ENCODE measurements around the gene ABLIM2.

The ABLIM2 gene

DNA sequence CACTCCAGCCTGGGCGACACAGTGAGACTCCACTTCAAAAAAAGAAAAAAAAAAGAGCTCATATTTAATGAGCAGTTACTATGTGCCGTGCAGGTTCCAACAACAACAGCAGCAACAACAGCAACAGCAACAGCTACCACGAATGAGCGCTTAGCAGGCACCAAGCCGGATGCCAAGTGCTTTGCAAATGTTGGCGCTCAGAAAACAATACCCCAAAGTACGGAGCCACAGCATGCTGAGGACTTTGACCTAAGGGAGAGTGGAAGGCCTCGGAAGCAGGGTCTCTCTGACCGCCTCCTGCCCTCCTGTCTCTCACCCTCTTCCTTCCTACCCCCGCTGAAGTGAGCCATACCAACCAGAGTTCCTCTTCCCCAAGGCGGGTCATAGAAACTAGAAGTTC is 116.7 kb downstream of the ABLIM2 start:
- no peak for DNase-seq (ENCODE audit: low spot score in 2 of 2)
- Histone ChIP-seq H3K9me3 (no peaks in the 10 kb centered on the region), H3K4me1 (no peaks in the 10 kb centered on the region), H3K27me3 (ENCODE audit: low read depth) (0 out of 2 replicates have a peak, but pooled peaks cover 2% of the 10 kb centered on the region), H3K36me3 (replicated peaks) (no peaks in the 10 kb centered on the region), H3K4me3 (no peak overlapping the region)
- in situ Hi-C loops (cut with MboI; ENCODE audit: low sequenced_read_pairs), result no loop called here

DNA sequence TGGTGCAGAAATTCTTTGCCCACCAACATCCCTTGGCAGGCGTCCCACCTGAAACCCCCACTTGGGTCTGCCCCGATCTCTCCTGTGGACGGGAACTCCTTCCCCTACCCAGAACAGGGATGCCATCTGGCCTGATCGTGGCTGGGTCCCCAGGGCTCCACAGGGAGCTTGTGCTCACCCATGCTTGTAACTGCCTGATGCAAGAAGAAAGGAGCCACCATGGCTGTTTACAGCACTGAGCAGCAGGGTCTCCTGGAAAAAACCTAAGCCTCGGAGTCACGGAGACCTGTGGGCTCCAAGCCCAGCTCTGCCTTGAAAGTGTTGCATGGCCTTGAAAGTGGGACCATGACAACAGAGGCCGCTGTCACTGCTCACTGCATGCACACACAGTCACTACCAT is 117.4 kb downstream of the ABLIM2 start:
- in situ Hi-C loops (cut with MboI; ENCODE audit: low sequenced_read_pairs), result no loop called here
- H3K4me1 ChIP-seq, result no peaks in the 10 kb centered on the region

DNA sequence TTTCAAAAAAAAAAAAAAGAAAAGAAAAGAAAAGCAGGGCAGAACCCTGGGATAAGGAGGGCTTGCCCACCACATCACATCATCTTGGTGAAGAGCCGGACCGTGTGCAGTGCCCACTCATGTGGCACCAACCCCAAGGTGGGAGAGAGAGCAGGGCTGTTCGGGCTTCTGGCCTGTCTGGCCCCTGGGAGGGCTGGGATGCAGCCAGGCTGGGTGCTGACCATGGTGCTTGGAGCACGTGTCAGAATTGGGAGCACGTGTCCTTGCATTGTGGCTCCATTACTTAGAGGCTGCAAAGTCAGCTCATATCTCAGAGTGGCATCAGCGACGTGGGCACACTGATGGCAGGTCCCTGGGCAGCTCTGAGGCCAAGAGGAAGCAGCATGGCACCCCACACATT is 118.0 kb downstream of the ABLIM2 start:
- Histone ChIP-seq H3K4me1 (no peaks in the 10 kb centered on the region), H3K27me3 (ENCODE audit: low read depth) (0 out of 2 replicates have a peak, but pooled peaks cover 2% of the 10 kb centered on the region), H3K36me3 (replicated peaks) (no peaks in the 10 kb centered on the region), H3K4me3 (no peak overlapping the region), H3K9me3 (no peaks in the 10 kb centered on the region)
- in situ Hi-C loops (cut with MboI; ENCODE audit: low sequenced_read_pairs), result no loop called here
- DNase-seq (ENCODE audit: low spot score in 2 of 2), result no peak

More for the DNA sequence above, 117.4 kb downstream of the ABLIM2 start:
- Histone ChIP-seq H3K36me3 (replicated peaks) (no peaks in the 10 kb centered on the region), H3K4me3 (no peak overlapping the region), H3K9me3 (no peaks in the 10 kb centered on the region), H3K27me3 (ENCODE audit: low read depth) (0 out of 2 replicates have a peak, but pooled peaks cover 2% of the 10 kb centered on the region)
- DNase-seq (ENCODE audit: low spot score in 2 of 2), result no peak

DNA sequence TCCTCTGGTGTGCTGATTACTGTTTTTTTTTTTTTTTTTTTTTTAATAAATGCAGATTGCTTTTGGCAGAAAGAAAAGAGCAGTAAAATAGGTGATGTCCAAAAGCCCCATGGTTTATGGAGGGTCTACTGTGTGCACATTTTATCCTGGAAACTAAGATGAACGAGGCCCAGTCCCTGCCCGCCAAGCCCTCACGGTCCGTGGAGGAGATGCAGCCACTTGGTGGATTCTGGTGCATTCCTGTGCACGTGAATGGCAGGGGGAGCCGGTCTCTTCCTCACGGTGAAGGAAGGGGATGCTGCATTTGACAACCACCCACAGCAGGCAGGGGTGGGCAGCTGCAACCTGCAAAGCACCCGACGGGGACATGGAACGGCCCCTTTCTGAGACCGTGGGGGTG is 118.8 kb downstream of the ABLIM2 start:
- no peak for DNase-seq (ENCODE audit: low spot score in 2 of 2)
- in situ Hi-C loops (cut with MboI; ENCODE audit: low sequenced_read_pairs), result no loop called here
- Histone ChIP-seq H3K4me3 (no peak overlapping the region), H3K27me3 (ENCODE audit: low read depth) (0 out of 2 replicates have a peak, but pooled peaks cover 2% of the 10 kb centered on the region), H3K36me3 (replicated peaks) (no peaks in the 10 kb centered on the region), H3K4me1 (no peaks in the 10 kb centered on the region), H3K9me3 (no peaks in the 10 kb centered on the region)

DNA sequence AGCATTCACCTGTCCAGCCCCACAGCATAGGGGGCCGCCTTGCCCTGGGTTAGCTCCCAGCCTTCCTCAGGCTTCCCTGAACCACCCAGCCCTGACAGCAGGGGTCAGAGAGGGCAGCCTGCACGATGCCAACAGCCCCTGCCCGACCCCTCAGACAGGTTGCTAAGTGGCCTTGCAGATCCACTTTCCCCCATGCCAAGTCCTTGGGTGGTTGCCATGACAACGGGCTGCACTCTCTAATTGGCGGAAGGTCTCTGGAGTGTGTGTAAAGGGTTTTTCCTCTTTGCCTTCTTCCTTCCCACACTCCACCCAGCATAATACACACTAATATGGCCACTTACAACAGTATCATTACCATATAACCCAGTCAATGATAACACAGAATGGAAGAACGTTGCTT is 119.3 kb downstream of the ABLIM2 start:
- Histone ChIP-seq H3K4me1 (no peaks in the 10 kb centered on the region), H3K27me3 (ENCODE audit: low read depth) (0 out of 2 replicates have a peak, but pooled peaks cover 2% of the 10 kb centered on the region), H3K36me3 (replicated peaks) (no peaks in the 10 kb centered on the region), H3K9me3 (no peaks in the 10 kb centered on the region), H3K4me3 (no peak overlapping the region)
- in situ Hi-C loops (cut with MboI; ENCODE audit: low sequenced_read_pairs), result no loop called here
- peak in 1 of 2 experiments; percentile 68 for DNase-seq (ENCODE audit: low spot score in 2 of 2)

DNA sequence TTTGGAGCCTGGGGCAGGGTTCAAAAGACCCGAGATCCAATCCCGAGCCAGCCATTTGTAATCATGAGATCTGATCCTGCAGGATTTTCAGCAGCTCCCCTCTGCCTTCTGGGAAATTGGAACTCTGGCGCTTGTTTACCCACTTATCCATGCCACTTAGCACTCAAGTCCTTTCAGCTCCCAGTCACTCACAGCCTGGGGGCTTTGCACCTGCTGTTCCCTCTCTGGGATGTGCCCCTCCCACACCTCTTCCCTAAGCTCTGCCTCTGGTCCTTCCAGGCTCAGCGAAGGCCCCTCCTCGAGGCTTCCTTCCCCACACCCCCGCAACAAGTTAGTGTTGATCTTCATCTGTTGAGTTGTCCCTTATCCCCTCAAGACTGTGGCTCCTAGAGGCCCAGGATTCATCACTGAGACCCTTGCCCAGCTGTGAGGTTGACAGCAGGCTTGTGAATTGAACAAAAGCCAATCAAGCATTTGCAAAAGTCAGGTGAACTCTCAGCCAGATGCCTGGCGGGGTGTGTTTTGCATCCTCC is 119.8 kb downstream of the ABLIM2 start:
- Histone ChIP-seq H3K4me1 (no peaks in the 10 kb centered on the region), H3K4me3 (no peak overlapping the region), H3K9me3 (no peaks in the 10 kb centered on the region), H3K36me3 (replicated peaks) (no peaks in the 10 kb centered on the region), H3K27me3 (ENCODE audit: low read depth) (no peaks in the 10 kb centered on the region)
- in situ Hi-C loops (cut with MboI; ENCODE audit: low sequenced_read_pairs), result no loop called here
- no peak for DNase-seq (ENCODE audit: low spot score in 2 of 2)

DNA sequence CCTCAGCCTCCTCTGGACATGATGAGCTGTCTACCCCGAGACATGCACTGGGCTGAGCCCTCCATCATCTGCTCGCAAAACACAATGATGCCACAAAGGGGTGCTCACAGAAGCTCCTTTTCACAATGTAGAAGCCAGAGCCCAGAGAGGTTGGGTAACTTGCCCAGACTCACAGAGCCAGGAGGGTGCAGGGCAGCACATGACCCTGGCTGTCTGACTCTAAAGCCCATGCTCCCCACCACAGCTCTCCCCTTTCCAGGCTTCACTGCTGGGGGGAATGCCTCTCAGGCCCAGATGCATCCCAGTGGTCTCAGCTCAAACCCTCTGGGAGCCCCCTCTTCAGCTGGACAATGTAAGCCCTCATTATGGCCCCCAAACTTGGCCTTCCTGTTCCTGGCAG is 120.5 kb downstream of the ABLIM2 start:
- Histone ChIP-seq H3K27me3 (ENCODE audit: low read depth) (no peaks in the 10 kb centered on the region), H3K4me3 (no peak overlapping the region), H3K9me3 (no peaks in the 10 kb centered on the region), H3K36me3 (replicated peaks) (no peaks in the 10 kb centered on the region), H3K4me1 (no peaks in the 10 kb centered on the region)
- in situ Hi-C loops (cut with MboI; ENCODE audit: low sequenced_read_pairs), result no loop called here
- DNase-seq (ENCODE audit: low spot score in 2 of 2), result no peak

DNA sequence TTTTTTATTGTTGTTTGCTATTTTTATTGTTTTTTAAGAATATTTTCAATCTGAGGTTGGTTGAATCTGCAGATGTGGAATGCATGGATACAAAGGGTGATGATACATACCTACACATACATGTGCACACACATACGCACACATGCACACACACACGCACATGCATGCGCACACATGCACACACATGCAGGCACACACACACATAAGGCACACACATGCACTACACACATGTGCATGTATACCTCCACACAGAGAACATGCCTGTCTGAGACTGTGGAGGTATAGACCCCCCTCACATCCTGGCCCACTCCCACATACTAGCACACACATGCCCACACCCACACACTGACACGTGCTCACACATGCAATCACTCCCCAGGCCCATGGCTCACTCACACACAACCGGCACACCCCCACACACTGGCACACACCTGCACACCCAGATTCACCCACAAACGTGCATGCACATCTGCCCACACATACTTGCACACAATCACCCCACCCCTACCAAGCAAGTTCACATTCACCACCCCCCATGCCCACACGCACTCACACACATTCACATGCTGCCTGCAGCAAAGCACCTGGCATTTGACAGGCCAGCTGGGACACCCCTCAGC is 121.4 kb downstream of the ABLIM2 start:
- Histone ChIP-seq H3K4me3 (no peak overlapping the region), H3K4me1 (no peaks in the 10 kb centered on the region), H3K27me3 (ENCODE audit: low read depth) (no peaks in the 10 kb centered on the region), H3K9me3 (no peaks in the 10 kb centered on the region), H3K36me3 (replicated peaks) (no peaks in the 10 kb centered on the region)
- no peak for DNase-seq (ENCODE audit: low spot score in 2 of 2)
- in situ Hi-C loops (cut with MboI; ENCODE audit: low sequenced_read_pairs), result no loop called here

DNA sequence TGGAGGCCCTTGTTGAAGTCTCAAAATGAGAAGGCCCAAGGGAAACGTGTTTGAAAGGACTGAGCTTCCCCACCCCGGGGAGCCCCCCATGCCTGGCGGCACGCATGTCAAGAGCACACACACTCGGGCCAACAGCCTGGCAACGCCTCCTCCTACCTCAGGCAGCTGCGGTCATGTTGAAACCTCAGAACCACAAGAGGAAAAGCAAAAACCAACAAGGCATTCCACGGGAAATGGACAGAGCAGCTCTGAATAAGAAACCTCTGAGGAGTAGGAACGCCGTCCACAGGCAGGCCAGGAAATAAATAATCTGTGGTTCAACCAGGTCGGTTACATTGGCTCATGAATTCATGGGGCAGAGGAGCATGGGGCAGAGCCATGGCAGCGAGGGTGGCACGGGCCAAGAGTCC is 123.2 kb downstream of the ABLIM2 start:
- H3K27me3 ChIP-seq (ENCODE audit: low read depth), result no peaks in the 10 kb centered on the region
- in situ Hi-C loops (cut with MboI; ENCODE audit: low sequenced_read_pairs), result no loop called here
- DNase-seq (ENCODE audit: low spot score in 2 of 2), result no peak

DNA sequence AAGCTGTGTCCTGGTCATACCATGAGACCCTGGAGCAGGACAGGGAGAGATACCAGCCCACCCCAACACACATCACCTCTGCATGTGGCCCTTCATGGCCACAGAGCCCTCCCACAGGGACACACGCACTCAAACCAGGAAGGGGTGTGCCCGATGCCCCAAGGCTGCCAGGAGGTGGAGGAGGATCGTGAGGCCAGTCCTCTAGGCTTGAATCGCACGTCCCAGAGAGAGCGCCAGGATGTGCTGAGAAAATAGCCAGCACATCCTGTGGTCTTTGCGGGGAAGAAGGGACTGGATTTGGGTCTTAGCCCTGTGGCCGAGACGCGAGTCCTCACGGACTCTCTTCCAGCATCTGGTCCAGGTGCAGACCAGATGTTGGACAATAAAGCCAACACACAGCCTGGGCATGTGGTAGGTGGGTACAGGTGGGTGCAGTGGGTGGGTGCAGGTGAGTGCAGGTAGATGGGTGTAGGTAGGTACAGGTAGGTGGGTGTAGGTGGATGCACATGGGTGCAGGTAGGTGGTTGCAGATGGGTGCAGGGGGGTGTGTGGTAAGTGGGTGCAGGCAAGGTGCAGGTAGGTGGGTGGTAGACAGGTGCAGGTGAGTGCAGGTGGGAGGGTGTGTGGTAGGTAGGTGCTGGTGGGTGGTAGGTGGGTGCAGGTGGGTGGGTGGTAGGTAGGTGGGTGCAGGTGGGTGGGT is 124.6 kb downstream of the ABLIM2 start:
- Histone ChIP-seq H3K9me3 (no peaks in the 10 kb centered on the region), H3K27me3 (ENCODE audit: low read depth) (0 out of 2 replicates have a peak, but pooled peaks cover under 1% of the 10 kb centered on the region), H3K4me3 (no peak overlapping the region), H3K36me3 (replicated peaks) (no peaks in the 10 kb centered on the region), H3K4me1 (no peaks in the 10 kb centered on the region)
- no peak for DNase-seq (ENCODE audit: low spot score in 2 of 2)
- in situ Hi-C loops (cut with MboI; ENCODE audit: low sequenced_read_pairs), result no loop called here

More for the DNA sequence above, 123.2 kb downstream of the ABLIM2 start:
- Histone ChIP-seq H3K4me3 (no peak overlapping the region), H3K9me3 (no peaks in the 10 kb centered on the region), H3K36me3 (replicated peaks) (no peaks in the 10 kb centered on the region), H3K4me1 (no peaks in the 10 kb centered on the region)

DNA sequence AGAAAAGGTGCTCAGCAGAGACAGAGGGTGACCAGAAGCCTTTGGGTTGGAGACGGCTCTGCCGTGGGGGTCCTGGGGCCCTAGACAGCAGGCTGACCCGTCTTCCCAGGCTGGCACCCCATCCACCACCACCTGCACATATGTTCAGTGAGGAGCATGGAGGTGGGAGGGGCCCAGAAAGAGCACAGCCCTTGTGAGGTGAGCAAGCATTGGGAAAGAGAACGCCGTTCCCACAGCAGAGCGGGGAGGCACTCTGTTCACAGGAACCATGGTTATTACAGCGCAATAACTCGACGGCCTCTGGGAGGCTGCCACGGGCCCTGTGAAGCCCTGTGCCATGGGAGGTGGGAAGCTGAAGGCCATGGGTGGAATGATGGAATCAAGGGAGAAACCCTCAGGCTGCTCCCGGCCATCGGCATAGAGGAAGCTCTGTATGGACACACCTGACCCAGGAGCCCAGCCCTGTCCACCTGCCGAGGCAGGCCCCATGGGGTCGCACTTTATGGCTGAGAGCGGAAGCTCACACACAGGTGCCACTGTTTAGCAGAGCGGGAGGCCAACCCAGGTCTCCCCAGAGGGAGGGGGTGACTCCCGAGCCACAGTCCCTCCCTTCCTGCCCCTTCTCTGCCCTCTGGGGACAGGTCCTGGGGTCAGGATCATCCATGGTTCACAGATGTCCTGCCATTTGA is 125.4 kb downstream of the ABLIM2 start:
- Histone ChIP-seq H3K4me1 (no peaks in the 10 kb centered on the region), H3K4me3 (no peak overlapping the region), H3K27me3 (ENCODE audit: low read depth) (0 out of 2 replicates have a peak, but pooled peaks cover 2% of the 10 kb centered on the region), H3K9me3 (no peaks in the 10 kb centered on the region), H3K36me3 (replicated peaks) (no peaks in the 10 kb centered on the region)
- in situ Hi-C loops (cut with MboI; ENCODE audit: low sequenced_read_pairs), result no loop called here
- no peak for DNase-seq (ENCODE audit: low spot score in 2 of 2)

DNA sequence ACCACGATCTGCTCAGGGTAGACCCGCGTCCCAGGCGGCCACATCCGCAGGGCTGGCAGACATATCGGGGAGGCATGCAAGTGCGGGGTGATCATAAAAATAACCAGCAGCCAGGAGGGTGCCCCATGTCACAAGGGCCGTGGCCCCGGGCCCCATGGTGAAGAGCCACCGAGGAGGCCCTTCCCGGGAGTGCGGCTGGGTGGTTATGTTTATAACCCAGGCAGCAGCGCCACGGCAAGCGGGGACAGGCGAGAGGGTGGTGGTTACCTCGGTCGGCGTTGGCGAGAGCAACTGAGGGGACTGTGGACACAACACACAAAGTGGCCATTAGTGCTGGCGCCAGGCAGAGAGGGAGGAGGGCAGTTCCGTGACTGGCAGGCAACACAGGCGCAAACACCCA is 126.2 kb downstream of the ABLIM2 start:
- H3K9me3 ChIP-seq, result no peaks in the 10 kb centered on the region
- no peaks in the 10 kb centered on the region for H3K36me3 ChIP-seq (replicated peaks)
- H3K4me3 ChIP-seq, result no peak overlapping the region
- DNase-seq (ENCODE audit: low spot score in 2 of 2), result no peak
- no peaks in the 10 kb centered on the region for H3K4me1 ChIP-seq
- in situ Hi-C loops (cut with MboI; ENCODE audit: low sequenced_read_pairs), result no loop called here
- H3K27me3 ChIP-seq (ENCODE audit: low read depth), result 0 out of 2 replicates have a peak, but pooled peaks cover 2% of the 10 kb centered on the region

DNA sequence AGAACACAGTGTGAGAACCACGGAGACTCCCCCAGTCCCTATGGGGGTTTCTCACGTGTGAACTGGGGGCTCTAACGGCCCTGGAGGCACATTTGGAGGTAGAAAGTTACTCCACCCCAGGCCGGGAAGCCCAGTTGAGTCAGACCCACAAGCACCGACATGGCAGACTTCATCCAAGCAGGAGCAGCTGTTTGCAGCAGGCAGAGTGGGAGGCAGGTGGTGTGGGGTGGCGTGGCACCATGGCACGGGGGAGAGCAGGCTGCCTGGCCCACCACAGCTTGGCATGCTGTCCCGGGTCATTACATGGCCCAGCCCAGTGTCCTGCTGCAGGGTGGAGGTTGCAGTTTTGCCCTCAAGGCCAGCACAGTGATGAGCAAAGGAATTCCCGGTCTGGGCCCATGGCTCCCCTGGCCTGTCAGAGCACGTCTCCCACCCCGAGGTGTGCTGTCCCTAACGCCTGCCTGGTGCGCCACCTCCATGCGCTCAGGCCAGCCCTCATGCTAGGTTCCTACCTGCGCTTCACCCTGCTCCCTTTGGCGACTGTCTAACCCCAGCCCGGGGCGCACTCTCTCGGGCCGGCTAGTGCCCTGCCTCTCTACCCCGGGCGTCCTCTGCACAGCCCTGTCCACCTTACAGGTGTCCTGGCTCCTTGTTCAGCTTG is 128.4 kb downstream of the ABLIM2 start:
- no peaks in the 10 kb centered on the region for H3K36me3 ChIP-seq (replicated peaks)
- no peak overlapping the region for H3K4me3 ChIP-seq
- in situ Hi-C loops (cut with MboI; ENCODE audit: low sequenced_read_pairs), result no loop called here
- DNase-seq (ENCODE audit: low spot score in 2 of 2), result no peak
- no peaks in the 10 kb centered on the region for H3K4me1 ChIP-seq
- no peaks in the 10 kb centered on the region for H3K9me3 ChIP-seq
- 0 out of 2 replicates have a peak, but pooled peaks cover 2% of the 10 kb centered on the region for H3K27me3 ChIP-seq (ENCODE audit: low read depth)
